NCI-H1105 treated with DMSO at 0.1 percent for 48 hours (cell line): ENCODE data around the gene GATA5.
A peak's percentile ranks its signal among the peaks of the same experiment; 100 is the strongest.
"Not testable (repeated sequence)": the region's sequence is repeated elsewhere in the genome, so short reads cannot be mapped to it uniquely, and the experiment has no call there.

Source experiments
- DNase-seq: peaks from one replicate; lab custom pipeline; 2025; lab: John Stamatoyannopoulos, UW

The GATA5 gene

GRCh38 chr20:62429455-62430310, 46.1 kb downstream of the GATA5 start:
- no peak for DNase-seq

GRCh38 chr20:62428396-62429295, 47.1 kb downstream of the GATA5 start:
- no peak for DNase-seq

- DNase-seq = no peak
Measured at GRCh38 chr20:62428002-62428372, 47.8 kb downstream of the GATA5 start.

- peak; percentile 65 for DNase-seq
Measured at GRCh38 chr20:62427172-62428001, 48.4 kb downstream of the GATA5 start, which contains the start of gene RBBP8NL. TSS of gene RBBP8NL (minus strand) at chr20:62427539. CDS start at chr20:62419647, 7,892 bp downstream.

- DNase-seq = no peak
Measured at GRCh38 chr20:62426699-62427131, 49.1 kb downstream of the GATA5 start.

GRCh38 chr20:62426059-62426348, 49.8 kb downstream of the GATA5 start:
- DNase-seq = not testable (repeated sequence)

GRCh38 chr20:62425281-62426058, 50.3 kb downstream of the GATA5 start:
- no peak for DNase-seq

GRCh38 chr20:62424249-62425107, 51.3 kb downstream of the GATA5 start:
- no peak for DNase-seq

GRCh38 chr20:62423326-62423706, 52.5 kb downstream of the GATA5 start:
- no peak for DNase-seq

- no peak for DNase-seq
Measured at GRCh38 chr20:62422636-62423325, 53.0 kb downstream of the GATA5 start.

- DNase-seq = no peak
Measured at GRCh38 chr20:62421716-62421990, 54.1 kb downstream of the GATA5 start.

GRCh38 chr20:62420846-62421715, 54.7 kb downstream of the GATA5 start:
- no peak for DNase-seq

GRCh38 chr20:62419759-62420158, 56.0 kb downstream of the GATA5 start:
- DNase-seq = no peak

GRCh38 chr20:62418709-62419487, 56.9 kb downstream of the GATA5 start:
- DNase-seq = no peak

GRCh38 chr20:62417981-62418708, 57.6 kb downstream of the GATA5 start:
- no peak for DNase-seq

GRCh38 chr20:62416651-62417637, 58.9 kb downstream of the GATA5 start:
- no peak for DNase-seq
